ENCODE measurements around the gene MOB3C. TPM values are rescaled to one million over a fixed set of nuclear protein-coding genes. Genes with fewer than 3 reads are reported as not detected.

The MOB3C gene
- total RNA-seq, 2 experiments from 2014 or later = 2.7 to 3.8 TPM

- no peak overlapping the region for H3K4me2 ChIP-seq (ENCODE audit: low read length)
Measured at GRCh38 chr1:46594063-46594462, 22.5 kb downstream of the MOB3C start.

DNA sequence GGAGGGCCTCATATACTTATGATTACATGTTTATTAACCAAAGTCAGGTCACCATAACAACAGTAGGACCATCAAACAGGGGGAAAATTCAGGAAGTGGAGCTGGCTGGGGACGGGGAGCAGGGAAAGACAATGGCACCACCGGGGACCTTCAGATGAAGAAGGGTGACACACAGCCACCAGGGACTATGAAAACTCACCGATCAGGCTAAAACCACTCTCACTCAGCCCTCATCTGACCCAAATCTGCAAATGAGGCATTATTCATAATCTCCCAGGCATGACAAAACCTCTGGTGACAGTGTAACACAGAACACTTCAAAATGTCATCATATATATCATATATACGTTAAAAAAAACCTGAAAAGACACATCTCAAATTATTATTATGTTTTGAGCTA is 23.8 kb downstream of the MOB3C start:
- POLR2A ChIA-PET = no interaction called here
- Histone ChIP-seq H3K79me2 (ENCODE audit: insufficient read depth, low read depth, low read length) (no peaks in the 10 kb centered on the region), H3K4me3 (ENCODE audit: low read depth, low read length, poor library complexity, severe bottlenecking) (no peak overlapping the region), H2AFZ (ENCODE audit: low read length) (no peak overlapping the region), H3K4me1 (ENCODE audit: insufficient read depth, low read length, poor library complexity, severe bottlenecking) (no peaks in the 10 kb centered on the region), H4K20me1 (ENCODE audit: insufficient read depth, low read length) (no peaks in the 10 kb centered on the region), H3K9me3 (ENCODE audit: low read length) (no peaks in the 10 kb centered on the region), H3K9me2 (ENCODE audit: insufficient read depth, low read length) (no peaks in the 10 kb centered on the region), H3K27ac (ENCODE audit: low read depth, low read length, poor library complexity, severe bottlenecking) (no peak overlapping the region), H3K4me2 (ENCODE audit: low read length) (no peak overlapping the region), H3K36me3 (ENCODE audit: insufficient read depth, low read length) (peaks cover 12% of the 10 kb centered on the region; the same call in 1 of the 2 replicates)
- CTCF ChIA-PET (ENCODE audit: unreplicated experiment) = no interaction called here
- DNase-seq (ENCODE audit: low spot score) = no peak
- intact Hi-C loops (cut with micrococcal nuclease; ENCODE audit: unreplicated experiment) = no loop called here
- no TSS peak for BruUV-seq (replicated peaks)
- TF ChIP-seq, protein P1, sequence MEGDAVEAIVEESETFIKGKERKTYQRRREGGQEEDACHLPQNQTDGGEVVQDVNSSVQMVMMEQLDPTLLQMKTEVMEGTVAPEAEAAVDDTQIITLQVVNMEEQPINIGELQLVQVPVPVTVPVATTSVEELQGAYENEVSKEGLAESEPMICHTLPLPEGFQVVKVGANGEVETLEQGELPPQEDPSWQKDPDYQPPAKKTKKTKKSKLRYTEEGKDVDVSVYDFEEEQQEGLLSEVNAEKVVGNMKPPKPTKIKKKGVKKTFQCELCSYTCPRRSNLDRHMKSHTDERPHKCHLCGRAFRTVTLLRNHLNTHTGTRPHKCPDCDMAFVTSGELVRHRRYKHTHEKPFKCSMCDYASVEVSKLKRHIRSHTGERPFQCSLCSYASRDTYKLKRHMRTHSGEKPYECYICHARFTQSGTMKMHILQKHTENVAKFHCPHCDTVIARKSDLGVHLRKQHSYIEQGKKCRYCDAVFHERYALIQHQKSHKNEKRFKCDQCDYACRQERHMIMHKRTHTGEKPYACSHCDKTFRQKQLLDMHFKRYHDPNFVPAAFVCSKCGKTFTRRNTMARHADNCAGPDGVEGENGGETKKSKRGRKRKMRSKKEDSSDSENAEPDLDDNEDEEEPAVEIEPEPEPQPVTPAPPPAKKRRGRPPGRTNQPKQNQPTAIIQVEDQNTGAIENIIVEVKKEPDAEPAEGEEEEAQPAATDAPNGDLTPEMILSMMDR (conservative IDR thresholded peaks at IDR 0.05; ENCODE audit: low read length) = no peak
- TF ChIP-seq EZH2phosphoT487 (IDR thresholded peaks at IDR 0.05; ENCODE audit: borderline replicate concordance, low read depth, low read length) = no peak

More at GRCh38 chr1:46594063-46594462, 22.5 kb downstream of the MOB3C start:
- ChIA-PET CTCF (ENCODE audit: unreplicated experiment) (no interaction called here), POLR2A (no interaction called here)
- H2AFZ ChIP-seq (ENCODE audit: low read length) = no peak overlapping the region
- no peak for DNase-seq (ENCODE audit: low spot score)
- intact Hi-C loops (cut with micrococcal nuclease; ENCODE audit: unreplicated experiment) = no loop called here
- BruUV-seq (replicated peaks) = no TSS peak
- no peaks in the 10 kb centered on the region for H3K9me3 ChIP-seq (ENCODE audit: low read length)
- no peak overlapping the region for H3K27ac ChIP-seq (ENCODE audit: low read depth, low read length, poor library complexity, severe bottlenecking)
- H3K4me3 ChIP-seq (ENCODE audit: low read depth, low read length, poor library complexity, severe bottlenecking) = no peak overlapping the region
- H3K9me2 ChIP-seq (ENCODE audit: insufficient read depth, low read length) = no peaks in the 10 kb centered on the region
- H3K36me3 ChIP-seq (ENCODE audit: insufficient read depth, low read length) = peaks cover 12% of the 10 kb centered on the region; the same call in 1 of the 2 replicates
- no peaks in the 10 kb centered on the region for H3K4me1 ChIP-seq (ENCODE audit: insufficient read depth, low read length, poor library complexity, severe bottlenecking)
- no peaks in the 10 kb centered on the region for H4K20me1 ChIP-seq (ENCODE audit: insufficient read depth, low read length)
- H3K79me2 ChIP-seq (ENCODE audit: insufficient read depth, low read depth, low read length) = no peaks in the 10 kb centered on the region
- TF ChIP-seq, protein P1 (conservative IDR thresholded peaks at IDR 0.05; ENCODE audit: low read length) = no peak
- TF ChIP-seq EZH2phosphoT487 (IDR thresholded peaks at IDR 0.05; ENCODE audit: borderline replicate concordance, low read depth, low read length) = no peak

- intact Hi-C loops (cut with micrococcal nuclease; ENCODE audit: unreplicated experiment) = no loop called here
Measured at GRCh38 chr1:46589529-46589928, 27.1 kb downstream of the MOB3C start.

More at GRCh38 chr1:46589529-46589928, 27.1 kb downstream of the MOB3C start:
- ChIA-PET POLR2A (no interaction called here), CTCF (ENCODE audit: unreplicated experiment) (no interaction called here)
- H2AFZ ChIP-seq (ENCODE audit: low read length) = no peak overlapping the region
- H3K4me3 ChIP-seq (ENCODE audit: low read depth, low read length, poor library complexity, severe bottlenecking) = no peak overlapping the region
- H3K4me1 ChIP-seq (ENCODE audit: insufficient read depth, low read length, poor library complexity, severe bottlenecking) = no peaks in the 10 kb centered on the region
- peaks cover 12% of the 10 kb centered on the region; the same call in 1 of the 2 replicates for H3K36me3 ChIP-seq (ENCODE audit: insufficient read depth, low read length)
- no peaks in the 10 kb centered on the region for H4K20me1 ChIP-seq (ENCODE audit: insufficient read depth, low read length)
- no peak overlapping the region for H3K27ac ChIP-seq (ENCODE audit: low read depth, low read length, poor library complexity, severe bottlenecking)
- no peaks in the 10 kb centered on the region for H3K9me3 ChIP-seq (ENCODE audit: low read length)
- no peak overlapping the region for H3K4me2 ChIP-seq (ENCODE audit: low read length)
- TF ChIP-seq EZH2phosphoT487 (IDR thresholded peaks at IDR 0.05; ENCODE audit: borderline replicate concordance, low read depth, low read length) = no peak
- TF ChIP-seq, protein P1 (conservative IDR thresholded peaks at IDR 0.05; ENCODE audit: low read length) = no peak
- H3K9me2 ChIP-seq (ENCODE audit: insufficient read depth, low read length) = no peaks in the 10 kb centered on the region
- no peak for DNase-seq (ENCODE audit: low spot score)
- no TSS peak for BruUV-seq (replicated peaks)
- H3K79me2 ChIP-seq (ENCODE audit: insufficient read depth, low read depth, low read length) = no peaks in the 10 kb centered on the region

Data from OCI-LY7 (cell line).